Peyer's patch (tissue), 4 donors: ENCODE results near the gene FLACC1. TPM values are rescaled to one million over a fixed set of nuclear protein-coding genes. Genes with fewer than 3 reads are reported as not detected.

ENCODE experiments used
- DNase-seq, 3 donors: peaks; one replicate each; pipeline ENCODE4 v3.0.0-alpha.2; 2017 to 2019
- H3K27ac ChIP-seq, 4 donors: fragments of 200-600 bp; sonication (generic); one replicate each; pipeline ENCODE4 v1.5.1; 2016 to 2019
- H3K27me3 ChIP-seq, 2 donors: fragments of 200-600 bp; sonication (generic); one replicate each; pipeline ENCODE4 v1.5.1; 2019
- H3K36me3 ChIP-seq, 3 donors: fragments of 200-600 bp; sonication (generic); one replicate each; pipeline ENCODE4 v1.5.1; 2016 to 2019
- H3K4me1 ChIP-seq, 4 donors: fragments of 200-600 bp; sonication (generic); one replicate each; pipeline ENCODE4 v1.5.1; 2016 to 2019
- H3K4me3 ChIP-seq, 4 donors: fragments of 200-600 bp; sonication (generic); 1 replicate in 3 of 4; 2 replicates in 1 of 4; pipeline ENCODE4 v1.5.1; 2016 to 2019; ENCODE audit warnings: mild to moderate bottlenecking in 1 of 4
- H3K9me3 ChIP-seq, 4 donors: fragments of 200-600 bp; sonication (generic); one replicate each; pipeline ENCODE4 v1.5.1; 2016 to 2019; ENCODE audit warnings: mild to moderate bottlenecking in 1 of 4
- CTCF ChIP-seq, 6 experiments: fragments of 450-650 bp in 4 of 6; fragments of 200-600 bp in 2 of 6; sonication (generic) in 1 of 6; IDR thresholded peaks; one replicate each; pipeline ENCODE4 v1.5.1; 2017 to 2019; ENCODE audit warnings: antibody characterized with exemption in 6 of 6, mild to moderate bottlenecking in 3 of 6, moderate library complexity in 1 of 6
- POLR2A ChIP-seq, 2 donors: fragments of 450-650 bp; IDR thresholded peaks; one replicate each; pipeline ENCODE4 v1.5.1; 2017; ENCODE audit warnings: antibody characterized with exemption in 2 of 2, mild to moderate bottlenecking in 2 of 2, moderate library complexity in 2 of 2
- total RNA-seq, 4 donors: library from RNA; depleted of rRNA; stranded (reverse); fragments of >200 nt; gene quantifications; one replicate each; pipeline ENCODE4 v1.1.0, GENCODE V29; 2016

Gene FLACC1
- total RNA-seq, 4 donors from 2014 or later = 3.3 to 7.8 (median 6.6) TPM; not detected in 1

- no peaks in the 10 kb centered on the region for H3K27me3 ChIP-seq
- TF ChIP-seq CTCF (IDR thresholded peaks at IDR 0.05) = no peak
- no peak for TF ChIP-seq POLR2A (IDR thresholded peaks at IDR 0.05)
- H3K4me1 ChIP-seq = no peaks in the 10 kb centered on the region
- no peaks in the 10 kb centered on the region for H3K36me3 ChIP-seq
- no peak overlapping the region for H3K4me3 ChIP-seq
- no peak for DNase-seq
- H3K9me3 ChIP-seq = no peaks in the 10 kb centered on the region
- H3K27ac ChIP-seq = no peak overlapping the region
Observed at GRCh38 chr2:201329409-201329808, 27.7 kb downstream of the FLACC1 start.

GRCh38 chr2:201327678-201328077, 29.5 kb downstream of the FLACC1 start:
- no peak for DNase-seq
- H3K4me1 ChIP-seq = no peaks in the 10 kb centered on the region
- peaks cover 0 to 8% (median 0%) of the 10 kb centered on the region in 4 donors for H3K9me3 ChIP-seq
- no peak overlapping the region for H3K4me3 ChIP-seq
- H3K36me3 ChIP-seq = no peaks in the 10 kb centered on the region
- TF ChIP-seq POLR2A (IDR thresholded peaks at IDR 0.05) = no peak
- no peak for TF ChIP-seq CTCF (IDR thresholded peaks at IDR 0.05)
- no peaks in the 10 kb centered on the region for H3K27me3 ChIP-seq
- H3K27ac ChIP-seq = no peak overlapping the region

GRCh38 chr2:201322772-201323171, 34.4 kb downstream of the FLACC1 start:
- Histone ChIP-seq H3K27me3 (no peaks in the 10 kb centered on the region), H3K4me3 (no peak overlapping the region), H3K4me1 (no peaks in the 10 kb centered on the region), H3K36me3 (no peaks in the 10 kb centered on the region), H3K27ac (no peak overlapping the region), H3K9me3 (peaks cover 0 to 10% (median 0%) of the 10 kb centered on the region in 4 donors)
- DNase-seq = no peak
- TF ChIP-seq POLR2A (IDR thresholded peaks at IDR 0.05) = no peak

GRCh38 chr2:201320701-201321100, 36.4 kb downstream of the FLACC1 start:
- Histone ChIP-seq H3K27me3 (no peaks in the 10 kb centered on the region), H3K4me3 (no peak overlapping the region), H3K36me3 (no peaks in the 10 kb centered on the region), H3K4me1 (no peaks in the 10 kb centered on the region), H3K27ac (no peak overlapping the region), H3K9me3 (peaks cover 0 to 10% (median 0%) of the 10 kb centered on the region in 4 donors)
- no peak for DNase-seq
- TF ChIP-seq CTCF (IDR thresholded peaks at IDR 0.05) (no peak), POLR2A (IDR thresholded peaks at IDR 0.05) (no peak)

- Histone ChIP-seq H3K4me1 (no peaks in the 10 kb centered on the region), H3K9me3 (peaks cover 0 to 10% (median 0%) of the 10 kb centered on the region in 4 donors), H3K36me3 (no peaks in the 10 kb centered on the region), H3K4me3 (no peak overlapping the region), H3K27me3 (no peaks in the 10 kb centered on the region), H3K27ac (no peak overlapping the region)
- DNase-seq = no peak
- no peak for TF ChIP-seq POLR2A (IDR thresholded peaks at IDR 0.05)
- no peak for TF ChIP-seq CTCF (IDR thresholded peaks at IDR 0.05)
Observed at GRCh38 chr2:201320257-201320656, 36.9 kb downstream of the FLACC1 start.

GRCh38 chr2:201319511-201319910, 37.6 kb downstream of the FLACC1 start:
- TF ChIP-seq POLR2A (IDR thresholded peaks at IDR 0.05) = no peak
- no peak for TF ChIP-seq CTCF (IDR thresholded peaks at IDR 0.05)
- Histone ChIP-seq H3K9me3 (peaks cover 0 to 10% (median 0%) of the 10 kb centered on the region in 4 donors), H3K4me1 (no peaks in the 10 kb centered on the region), H3K27me3 (no peaks in the 10 kb centered on the region), H3K36me3 (no peaks in the 10 kb centered on the region), H3K4me3 (no peak overlapping the region), H3K27ac (no peak overlapping the region)
- DNase-seq = no peak
